Measurements from ENCODE around the gene PORCN.

DNA sequence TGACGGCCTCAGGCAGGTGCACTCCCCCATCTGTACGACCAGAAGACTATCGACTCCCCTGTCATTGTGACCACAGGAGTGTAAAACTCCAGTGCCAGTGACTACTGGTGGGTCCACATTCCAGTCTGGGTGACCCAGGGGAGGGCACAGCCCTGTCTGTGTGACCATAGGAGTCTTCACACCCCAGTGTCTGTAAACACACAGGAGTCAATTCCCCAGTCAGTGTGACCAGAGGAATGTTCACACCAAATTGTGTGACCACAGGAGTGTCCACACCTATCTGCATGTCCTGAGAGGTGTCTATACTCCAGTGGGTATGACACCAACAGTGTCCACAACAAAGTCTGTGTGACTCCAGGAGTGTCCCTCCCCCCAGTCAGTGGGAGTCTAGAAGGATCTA, 20.8 kb upstream of the PORCN start:
- TF ChIP-seq, protein P1, sequence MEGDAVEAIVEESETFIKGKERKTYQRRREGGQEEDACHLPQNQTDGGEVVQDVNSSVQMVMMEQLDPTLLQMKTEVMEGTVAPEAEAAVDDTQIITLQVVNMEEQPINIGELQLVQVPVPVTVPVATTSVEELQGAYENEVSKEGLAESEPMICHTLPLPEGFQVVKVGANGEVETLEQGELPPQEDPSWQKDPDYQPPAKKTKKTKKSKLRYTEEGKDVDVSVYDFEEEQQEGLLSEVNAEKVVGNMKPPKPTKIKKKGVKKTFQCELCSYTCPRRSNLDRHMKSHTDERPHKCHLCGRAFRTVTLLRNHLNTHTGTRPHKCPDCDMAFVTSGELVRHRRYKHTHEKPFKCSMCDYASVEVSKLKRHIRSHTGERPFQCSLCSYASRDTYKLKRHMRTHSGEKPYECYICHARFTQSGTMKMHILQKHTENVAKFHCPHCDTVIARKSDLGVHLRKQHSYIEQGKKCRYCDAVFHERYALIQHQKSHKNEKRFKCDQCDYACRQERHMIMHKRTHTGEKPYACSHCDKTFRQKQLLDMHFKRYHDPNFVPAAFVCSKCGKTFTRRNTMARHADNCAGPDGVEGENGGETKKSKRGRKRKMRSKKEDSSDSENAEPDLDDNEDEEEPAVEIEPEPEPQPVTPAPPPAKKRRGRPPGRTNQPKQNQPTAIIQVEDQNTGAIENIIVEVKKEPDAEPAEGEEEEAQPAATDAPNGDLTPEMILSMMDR (IDR thresholded peaks at IDR 0.05; ENCODE audit: extremely low read depth in 1 of 2, insufficient read depth in 1 of 2, low read depth in 1 of 2, low read length in 2 of 2) = no peak
- TF ChIP-seq POLR2AphosphoS5 (IDR thresholded peaks at IDR 0.05; ENCODE audit: insufficient read depth, low read depth, low read length) (no peak), EZH2 (IDR thresholded peaks at IDR 0.05; ENCODE audit: borderline replicate concordance, low read depth, low read length, severe bottlenecking) (no peak), FOS (IDR thresholded peaks at IDR 0.05; ENCODE audit: borderline replicate concordance, insufficient read depth, low read length) (no peak), POLR2A (IDR thresholded peaks at IDR 0.05; ENCODE audit: low read depth, low read length) (no peak)
- TF ChIP-seq, protein P2, sequence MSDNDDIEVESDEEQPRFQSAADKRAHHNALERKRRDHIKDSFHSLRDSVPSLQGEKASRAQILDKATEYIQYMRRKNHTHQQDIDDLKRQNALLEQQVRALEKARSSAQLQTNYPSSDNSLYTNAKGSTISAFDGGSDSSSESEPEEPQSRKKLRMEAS (IDR thresholded peaks at IDR 0.05; ENCODE audit: insufficient read depth, insufficient read length) = no peak
